ENCODE measurements around the gene IFT52. TPM values are rescaled to one million over a fixed set of nuclear protein-coding genes. Genes with fewer than 3 reads are reported as not detected.
"Not testable (repeated sequence)": the region's sequence is repeated elsewhere in the genome, so short reads cannot be mapped to it uniquely, and the experiment has no call there.

IFT52 gene
- total RNA-seq, 2 donors from 2014 or later = 12.6 to 19.2 TPM

DNA sequence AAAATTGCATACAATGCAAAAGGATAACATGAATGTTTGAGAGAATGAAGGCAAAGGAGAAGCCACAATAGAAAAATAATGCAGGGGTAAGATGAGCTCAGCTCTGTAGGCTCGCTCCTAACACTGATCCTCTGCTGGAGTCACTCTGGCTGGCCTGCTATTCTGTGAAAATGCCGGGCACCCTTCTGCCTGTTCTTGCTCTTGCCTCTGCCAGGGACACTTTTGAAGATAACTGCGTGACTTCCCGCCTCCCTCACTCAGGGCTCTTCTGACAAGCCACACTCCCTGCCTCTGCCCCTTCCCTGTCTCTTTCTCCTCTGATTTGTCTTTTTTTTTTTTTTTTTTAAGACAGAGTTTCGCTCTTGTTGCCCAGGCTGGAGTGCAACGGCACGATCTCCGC is 40.9 kb downstream of the IFT52 start:
- Histone ChIP-seq H3K9ac (ENCODE audit: low read depth in 2 of 2, low read length in 2 of 2) (no peak overlapping the region), H3K4me1 (no peaks in the 10 kb centered on the region), H3K4me3 (no peak overlapping the region), H3K36me3 (no peaks in the 10 kb centered on the region), H3K27ac (no peak overlapping the region), H3K9me3 (no peaks in the 10 kb centered on the region), H3K27me3 (no peaks in the 10 kb centered on the region)
- intact Hi-C loops (cut with DNase I) = no loop called here
- DNase-seq = no peak
- TF ChIP-seq, protein P1, sequence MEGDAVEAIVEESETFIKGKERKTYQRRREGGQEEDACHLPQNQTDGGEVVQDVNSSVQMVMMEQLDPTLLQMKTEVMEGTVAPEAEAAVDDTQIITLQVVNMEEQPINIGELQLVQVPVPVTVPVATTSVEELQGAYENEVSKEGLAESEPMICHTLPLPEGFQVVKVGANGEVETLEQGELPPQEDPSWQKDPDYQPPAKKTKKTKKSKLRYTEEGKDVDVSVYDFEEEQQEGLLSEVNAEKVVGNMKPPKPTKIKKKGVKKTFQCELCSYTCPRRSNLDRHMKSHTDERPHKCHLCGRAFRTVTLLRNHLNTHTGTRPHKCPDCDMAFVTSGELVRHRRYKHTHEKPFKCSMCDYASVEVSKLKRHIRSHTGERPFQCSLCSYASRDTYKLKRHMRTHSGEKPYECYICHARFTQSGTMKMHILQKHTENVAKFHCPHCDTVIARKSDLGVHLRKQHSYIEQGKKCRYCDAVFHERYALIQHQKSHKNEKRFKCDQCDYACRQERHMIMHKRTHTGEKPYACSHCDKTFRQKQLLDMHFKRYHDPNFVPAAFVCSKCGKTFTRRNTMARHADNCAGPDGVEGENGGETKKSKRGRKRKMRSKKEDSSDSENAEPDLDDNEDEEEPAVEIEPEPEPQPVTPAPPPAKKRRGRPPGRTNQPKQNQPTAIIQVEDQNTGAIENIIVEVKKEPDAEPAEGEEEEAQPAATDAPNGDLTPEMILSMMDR (IDR thresholded peaks at IDR 0.05) = no peak

- Histone ChIP-seq H3K4me1 (no peaks in the 10 kb centered on the region), H3K9ac (ENCODE audit: low read depth in 2 of 2, low read length in 2 of 2) (no peak overlapping the region), H3K36me3 (no peaks in the 10 kb centered on the region), H3K27me3 (no peaks in the 10 kb centered on the region), H3K9me3 (no peaks in the 10 kb centered on the region), H3K4me3 (no peak overlapping the region), H3K27ac (no peak overlapping the region)
- TF ChIP-seq, protein P1 (IDR thresholded peaks at IDR 0.05) = no peak
- DNase-seq = no peak
- intact Hi-C loops (cut with DNase I) = no loop called here
Observed at GRCh38 chr20:43636429-43636828, 45.7 kb downstream of the IFT52 start.

DNA sequence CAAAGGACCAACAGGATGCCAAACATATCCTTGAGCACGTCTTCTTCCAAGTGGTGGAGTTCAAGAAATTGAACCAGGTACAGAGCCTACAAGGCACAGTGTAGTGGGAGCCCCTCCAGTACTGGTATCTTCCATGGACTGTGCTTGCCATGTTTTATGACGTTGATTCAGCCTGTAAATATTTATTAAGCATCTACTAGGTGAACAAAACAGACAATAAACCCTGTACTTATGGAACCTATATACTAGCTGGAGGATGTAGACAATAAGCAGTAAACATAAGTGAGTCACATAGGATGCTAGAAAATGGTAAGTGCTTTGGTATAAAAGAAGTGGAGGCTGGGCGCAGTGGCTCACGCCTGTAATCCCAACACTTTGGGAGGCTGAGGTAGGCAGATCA is 51.8 kb downstream of the IFT52 start:
- no peaks in the 10 kb centered on the region for H3K4me1 ChIP-seq
- TF ChIP-seq, protein P1 (IDR thresholded peaks at IDR 0.05) = no peak
- intact Hi-C loops (cut with DNase I) = no loop called here
- DNase-seq = no peak
- no peaks in the 10 kb centered on the region for H3K36me3 ChIP-seq
- H3K27ac ChIP-seq = no peak overlapping the region
- no peak overlapping the region for H3K4me3 ChIP-seq
- H3K9ac ChIP-seq (ENCODE audit: low read depth in 2 of 2, low read length in 2 of 2) = no peak overlapping the region
- H3K9me3 ChIP-seq = no peaks in the 10 kb centered on the region
- no peaks in the 10 kb centered on the region for H3K27me3 ChIP-seq

- no peak for DNase-seq
- no peaks in the 10 kb centered on the region for H3K9me3 ChIP-seq
- intact Hi-C loops (cut with DNase I) = no loop called here
Observed at GRCh38 chr20:43650997-43651525, 60.3 kb downstream of the IFT52 start.

DNA sequence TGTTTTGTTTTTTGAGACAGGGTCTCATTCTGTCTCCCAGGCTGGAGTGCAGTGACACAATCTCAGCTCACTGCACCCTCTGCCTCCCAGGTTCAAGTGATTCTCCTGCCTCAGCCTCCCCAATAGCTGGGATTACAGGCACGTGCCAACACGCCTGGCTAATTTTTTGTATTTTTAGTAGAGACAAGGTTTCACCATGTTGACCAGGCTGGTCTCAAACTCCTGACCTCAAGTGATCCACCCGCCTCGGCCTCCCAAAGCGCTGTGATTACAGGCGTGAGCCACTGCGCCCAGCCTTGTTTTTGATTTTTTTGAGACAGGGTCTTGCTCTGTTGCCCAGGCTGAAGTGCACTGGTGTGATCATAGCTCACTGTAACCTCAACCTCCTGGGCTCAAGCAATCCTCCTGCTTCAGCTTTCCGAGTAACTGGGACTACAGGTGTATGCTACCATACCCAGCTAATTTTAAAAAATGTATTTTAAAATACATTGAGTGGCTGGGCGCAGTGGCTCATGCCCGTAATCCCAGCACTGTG is 61.0 kb downstream of the IFT52 start:
- DNase-seq; H3K36me3 ChIP-seq; H3K9ac ChIP-seq (ENCODE audit: low read depth in 2 of 2, low read length in 2 of 2); H3K4me3 ChIP-seq; H3K9me3 ChIP-seq; H3K27ac ChIP-seq; intact Hi-C loops (cut with DNase I); H3K27me3 ChIP-seq; H3K4me1 ChIP-seq: not testable (repeated sequence)

More at GRCh38 chr20:43650997-43651525, 60.3 kb downstream of the IFT52 start:
- no peaks in the 10 kb centered on the region for H3K27me3 ChIP-seq
- H3K4me3 ChIP-seq = no peak overlapping the region
- H3K9ac ChIP-seq (ENCODE audit: low read depth in 2 of 2, low read length in 2 of 2) = no peak overlapping the region
- H3K4me1 ChIP-seq = no peaks in the 10 kb centered on the region
- TF ChIP-seq, protein P1 (IDR thresholded peaks at IDR 0.05) = no peak
- H3K36me3 ChIP-seq = no peaks in the 10 kb centered on the region
- no peak overlapping the region for H3K27ac ChIP-seq

GRCh38 chr20:43653966-43654365 is 63.2 kb downstream of the IFT52 start:
- TF ChIP-seq, protein P1 (IDR thresholded peaks at IDR 0.05) = no peak
- peak overlapping the region; percentile 72 for H3K27ac ChIP-seq
- H3K27me3 ChIP-seq = no peaks in the 10 kb centered on the region
- no peak overlapping the region for H3K9ac ChIP-seq (ENCODE audit: low read depth in 2 of 2, low read length in 2 of 2)
- H3K36me3 ChIP-seq = no peaks in the 10 kb centered on the region
- DNase-seq = no peak
- H3K9me3 ChIP-seq = no peaks in the 10 kb centered on the region
- H3K4me3 ChIP-seq = no peak overlapping the region
- intact Hi-C loops (cut with DNase I) = no loop called here
- peaks cover 3% of the 10 kb centered on the region for H3K4me1 ChIP-seq

DNA sequence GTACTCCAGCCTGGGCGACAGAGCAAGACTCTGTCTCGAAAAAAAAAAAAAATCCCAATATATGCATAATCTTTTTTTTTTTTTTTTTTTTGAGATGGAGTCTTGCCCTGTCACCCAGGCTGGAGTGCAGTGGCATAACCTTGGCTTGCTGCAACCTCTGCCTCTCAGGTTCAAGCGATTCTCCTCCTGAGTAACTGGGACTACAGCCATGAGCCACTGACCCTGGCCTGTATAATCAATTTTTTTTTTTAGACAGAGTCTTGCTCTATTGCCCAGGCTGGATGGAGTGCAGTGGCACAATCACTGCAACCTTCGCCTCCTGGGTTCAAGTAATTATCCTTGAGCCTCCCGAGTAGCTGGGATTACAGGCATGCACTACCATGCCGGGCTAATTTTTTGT is 64.4 kb downstream of the IFT52 start:
- H3K36me3 ChIP-seq; H3K27me3 ChIP-seq; H3K9me3 ChIP-seq; H3K9ac ChIP-seq (ENCODE audit: low read depth in 2 of 2, low read length in 2 of 2); intact Hi-C loops (cut with DNase I); H3K4me1 ChIP-seq; H3K27ac ChIP-seq; H3K4me3 ChIP-seq; DNase-seq: not testable (repeated sequence)

Data from colonic mucosa (tissue), 4 donors.